ENCODE measurements around the gene TAPBP. TPM values are rescaled to one million over a fixed set of nuclear protein-coding genes. Genes with fewer than 3 reads are reported as not detected.
A peak's percentile ranks its signal among the peaks of the same experiment; 100 is the strongest.

The TAPBP gene
- total RNA-seq, 1 experiment from 2014 or later, result 67.2 TPM

- no peak overlapping the region for H2AFZ ChIP-seq (ENCODE audit: low read length)
- TF ChIP-seq EZH2phosphoT487 (IDR thresholded peaks at IDR 0.05; ENCODE audit: borderline replicate concordance, low read length) (no peak), CTCF (conservative IDR thresholded peaks at IDR 0.05; ENCODE audit: low read depth, low read length) (no peak), EZH2 (IDR thresholded peaks at IDR 0.05; ENCODE audit: low read length, unreplicated experiment) (no peak)
- no peaks in the 10 kb centered on the region for H3K4me1 ChIP-seq (ENCODE audit: insufficient read depth, low read length)
- no peaks in the 10 kb centered on the region for H3K9me3 ChIP-seq (ENCODE audit: low read length)
- ChIA-PET POLR2A (ENCODE audit: unreplicated experiment) (no interaction called here), CTCF (no interaction called here)
- no peak overlapping the region for H3K4me3 ChIP-seq (ENCODE audit: low read length)
- H3K27ac ChIP-seq (ENCODE audit: low read length), result no peak overlapping the region
- no peak for DNase-seq
- H3K9me2 ChIP-seq (replicated peaks; ENCODE audit: low read length), result no peaks in the 10 kb centered on the region
- no peak for ATAC-seq
- no peaks in the 10 kb centered on the region for H3K27me3 ChIP-seq (ENCODE audit: low read length)
- H3K36me3 ChIP-seq (ENCODE audit: low read depth, low read length), result no peaks in the 10 kb centered on the region
- no peaks in the 10 kb centered on the region for H3F3A ChIP-seq (ENCODE audit: low read length, unreplicated experiment)
- no TSS peak for BruUV-seq (replicated peaks)
- H3K79me2 ChIP-seq (ENCODE audit: low read length), result no peaks in the 10 kb centered on the region
- no peak overlapping the region for H3K4me2 ChIP-seq (ENCODE audit: low read length)
- no peaks in the 10 kb centered on the region for H4K20me1 ChIP-seq (ENCODE audit: low read length)
- intact Hi-C loops (cut with micrococcal nuclease), result no loop called here
- no peak overlapping the region for H3K9ac ChIP-seq (ENCODE audit: low read length)
These were observed 19.8 kb upstream of the TAPBP start for GRCh38 chr6:33333666-33334065.

- Histone ChIP-seq H3K27me3 (ENCODE audit: low read length) (no peaks in the 10 kb centered on the region), H4K20me1 (ENCODE audit: low read length) (no peaks in the 10 kb centered on the region), H2AFZ (ENCODE audit: low read length) (no peak overlapping the region), H3K9me3 (ENCODE audit: low read length) (no peaks in the 10 kb centered on the region), H3K4me1 (ENCODE audit: insufficient read depth, low read length) (no peaks in the 10 kb centered on the region), H3F3A (ENCODE audit: low read length, unreplicated experiment) (no peaks in the 10 kb centered on the region), H3K4me3 (ENCODE audit: low read length) (no peak overlapping the region), H3K4me2 (ENCODE audit: low read length) (no peak overlapping the region), H3K36me3 (ENCODE audit: low read depth, low read length) (no peaks in the 10 kb centered on the region), H3K9me2 (replicated peaks; ENCODE audit: low read length) (no peaks in the 10 kb centered on the region), H3K27ac (ENCODE audit: low read length) (no peak overlapping the region), H3K79me2 (ENCODE audit: low read length) (no peaks in the 10 kb centered on the region), H3K9ac (ENCODE audit: low read length) (no peak overlapping the region)
- no peak for ATAC-seq
- ChIA-PET CTCF (interaction anchor here (0.7 kb wide), 1 partner anchor 467 kb away, joined by 3 read pairs; no protein-coding TSS in a partner anchor), POLR2A (ENCODE audit: unreplicated experiment) (no interaction called here)
- no peak for DNase-seq
- no TSS peak for BruUV-seq (replicated peaks)
- TF ChIP-seq CTCF (conservative IDR thresholded peaks at IDR 0.05; ENCODE audit: low read depth, low read length) (no peak), EZH2 (IDR thresholded peaks at IDR 0.05; ENCODE audit: low read length, unreplicated experiment) (no peak), EZH2phosphoT487 (IDR thresholded peaks at IDR 0.05; ENCODE audit: borderline replicate concordance, low read length) (no peak)
- intact Hi-C loops (cut with micrococcal nuclease), result no loop called here
These were observed 16.9 kb upstream of the TAPBP start for GRCh38 chr6:33330736-33331135.

- no peak for TF ChIP-seq EZH2phosphoT487 (IDR thresholded peaks at IDR 0.05; ENCODE audit: borderline replicate concordance, low read length)
- no peak for TF ChIP-seq EZH2 (IDR thresholded peaks at IDR 0.05; ENCODE audit: low read length, unreplicated experiment)
- TF ChIP-seq CTCF (conservative IDR thresholded peaks at IDR 0.05; ENCODE audit: low read depth, low read length), result no peak
- Histone ChIP-seq H3K36me3 (ENCODE audit: low read depth, low read length) (no peaks in the 10 kb centered on the region), H3K27me3 (ENCODE audit: low read length) (no peaks in the 10 kb centered on the region), H3K4me1 (ENCODE audit: insufficient read depth, low read length) (peaks cover 2% of the 10 kb centered on the region), H3F3A (ENCODE audit: low read length, unreplicated experiment) (no peaks in the 10 kb centered on the region), H3K79me2 (ENCODE audit: low read length) (no peaks in the 10 kb centered on the region), H2AFZ (ENCODE audit: low read length) (no peak overlapping the region), H4K20me1 (ENCODE audit: low read length) (no peaks in the 10 kb centered on the region), H3K27ac (ENCODE audit: low read length) (no peak overlapping the region), H3K4me2 (ENCODE audit: low read length) (no peak overlapping the region), H3K4me3 (ENCODE audit: low read length) (no peak overlapping the region), H3K9me3 (ENCODE audit: low read length) (no peaks in the 10 kb centered on the region), H3K9ac (ENCODE audit: low read length) (no peak overlapping the region), H3K9me2 (replicated peaks; ENCODE audit: low read length) (no peaks in the 10 kb centered on the region)
- ATAC-seq (peak; percentile 29; the same call in 1 of the 2 replicates), DNase-seq (peak; percentile 24)
- intact Hi-C loops (cut with micrococcal nuclease), result no loop called here
- ChIA-PET POLR2A (ENCODE audit: unreplicated experiment) (no interaction called here), CTCF (no interaction called here)
- BruUV-seq (replicated peaks), result no TSS peak
These were observed 15.2 kb upstream of the TAPBP start for GRCh38 chr6:33329058-33329457.
